SK-N-SH (cell line): ENCODE results near the gene COL25A1. TPM values are rescaled to one million over a fixed set of nuclear protein-coding genes. Genes with fewer than 3 reads are reported as not detected.

ENCODE experiments used
- CTCF ChIA-PET: fragments of 300-600, 350-600 bp; formaldehyde crosslinking; extraction: SDS; loops from one replicate; lab custom pipeline; 2021; lab: Yijun Ruan, JAX
- POLR2A ChIA-PET: fragments of 350-600 bp; sonication (Branson Sonifier 250); formaldehyde crosslinking; extraction: SDS; loops from one replicate; lab custom pipeline; 2020; ENCODE audit warnings: antibody characterized with exemption, inconsistent platforms; lab: Yijun Ruan, JAX
- DNase-seq: peaks from one replicate; pipeline ENCODE4 v3.0.0; 2012
- H2AFZ ChIP-seq: fragments of 200-600 bp; sonication (generic); 2 replicates; pipeline ENCODE4 v1.8.1; 2016; ENCODE audit warnings: antibody characterized with exemption, mild to moderate bottlenecking, low read depth
- H3F3A ChIP-seq: fragments of 200-600 bp; sonication (generic); replicated peaks from 2 replicates; pipeline ENCODE3; 2016; ENCODE audit warnings: antibody characterized with exemption, mild to moderate bottlenecking; ENCODE audit not compliant: insufficient read depth
- H3K27ac ChIP-seq, 2 experiments: fragments of 200-500 bp in 1 of 2; fragments of 200-600 bp in 1 of 2; sonication (Bioruptor generic) in 1 of 2; sonication (generic), shearing (Covaris generic) in 1 of 2; 2 replicates each; pipeline versions ENCODE4 v1.5.1 to v1.6.1; 2014 to 2016; ENCODE audit warnings: low read depth in 2 of 2, inconsistent platforms in 1 of 2, low read length in 1 of 2, mild to moderate bottlenecking in 1 of 2, mixed read lengths in 1 of 2
- H3K27me3 ChIP-seq: fragments of 200-600 bp; sonication (generic), shearing (Covaris generic); 2 replicates; pipeline ENCODE4 v1.6.1; 2016; ENCODE audit warnings: mixed run types; ENCODE audit not compliant: insufficient read depth
- H3K36me3 ChIP-seq, 2 experiments: fragments of 200-500 bp in 1 of 2; fragments of 200-600 bp in 1 of 2; sonication (Bioruptor generic) in 1 of 2; sonication (generic) in 1 of 2; replicated peaks in 1 of 2; 2 replicates each; pipeline versions ENCODE3 to v1.5.1; 2014 to 2016; ENCODE audit warnings: low read length in 1 of 2, mild to moderate bottlenecking in 1 of 2; ENCODE audit not compliant: insufficient read depth in 2 of 2, control insufficient read depth in 1 of 2
- H3K4me1 ChIP-seq, 2 experiments: fragments of 200-500 bp in 1 of 2; fragments of 200-600 bp in 1 of 2; sonication (Bioruptor generic) in 1 of 2; sonication (generic), shearing (Covaris generic) in 1 of 2; 2 replicates each; pipeline versions ENCODE4 v1.5.1 to v1.6.1; 2014 to 2016; ENCODE audit warnings: low read depth in 1 of 2, low read length in 1 of 2, mixed run types in 1 of 2; ENCODE audit not compliant: insufficient read depth in 2 of 2, control insufficient read depth in 1 of 2
- H3K4me2 ChIP-seq: fragments of 200-600 bp; sonication (generic), shearing (Covaris generic); 2 replicates; pipeline ENCODE4 v1.6.1; 2017; ENCODE audit warnings: mixed run types
- H3K4me3 ChIP-seq, 2 experiments: fragments of 200-500 bp in 1 of 2; fragments of 200-600 bp in 1 of 2; sonication (Bioruptor generic) in 1 of 2; sonication (generic), shearing (Covaris generic) in 1 of 2; 2 replicates each; pipeline versions ENCODE4 v1.5.1 to v1.8.1; 2014 to 2016; ENCODE audit warnings: low read depth in 2 of 2, inconsistent platforms in 1 of 2, low read length in 1 of 2, mild to moderate bottlenecking in 1 of 2, mixed read lengths in 1 of 2, moderate library complexity in 1 of 2
- H3K79me2 ChIP-seq: fragments of 200-600 bp; sonication (generic); 2 replicates; pipeline ENCODE4 v1.8.1; 2017; ENCODE audit warnings: mild to moderate bottlenecking; ENCODE audit not compliant: insufficient read depth
- H3K9ac ChIP-seq: fragments of 200-600 bp; sonication (generic); 2 replicates; pipeline ENCODE4 v1.6.1; 2017; ENCODE audit warnings: mixed run types
- H3K9me2 ChIP-seq: fragments of 200-600 bp; sonication (generic); 2 replicates; pipeline ENCODE4 v1.6.1; 2017; ENCODE audit warnings: mixed run types
- H3K9me3 ChIP-seq: fragments of 200-600 bp; sonication (generic); 2 replicates; pipeline ENCODE4 v1.6.1; 2017; ENCODE audit warnings: mixed run types, mild to moderate bottlenecking, moderate library complexity
- H4K20me1 ChIP-seq: fragments of 200-600 bp; sonication (generic); 2 replicates; pipeline ENCODE4 v1.6.1; 2017; ENCODE audit warnings: mild to moderate bottlenecking, mixed run types; ENCODE audit not compliant: insufficient read depth
- CHD2 ChIP-seq: fragments of 150-350 bp; IDR thresholded peaks from 2 replicates; pipeline ENCODE4 v1.6.1; 2018; ENCODE audit warnings: low read length; ENCODE audit not compliant: partially characterized antibody
- CTCF ChIP-seq: fragments of 200-600 bp; sonication (generic); IDR thresholded peaks from 2 replicates; pipeline ENCODE4 v1.6.1; 2017; ENCODE audit warnings: antibody characterized with exemption, mild to moderate bottlenecking, moderate library complexity
- ELF1 ChIP-seq: IDR thresholded peaks from 2 replicates; pipeline ENCODE4 v1.4.0; 2012
- EZH2phosphoT487 ChIP-seq: fragments of 200-600 bp; sonication (generic); IDR thresholded peaks from 2 replicates; pipeline ENCODE4 v1.6.1; 2017; ENCODE audit warnings: low read depth, mixed run types, mild to moderate bottlenecking, antibody characterized with exemption, moderate library complexity, borderline replicate concordance
- FOSL2 ChIP-seq: IDR thresholded peaks from 2 replicates; pipeline ENCODE4 v1.4.0; 2012; ENCODE audit warnings: low read depth, mild to moderate bottlenecking, moderate library complexity, borderline replicate concordance
- FOXJ3 ChIP-seq: sonication (generic); formaldehyde crosslinking; IDR thresholded peaks from 2 replicates; pipeline ENCODE4 v1.5.1; 2020; ENCODE audit warnings: mild to moderate bottlenecking, missing genetic modification reagents
- FOXM1 ChIP-seq: IDR thresholded peaks from 2 replicates; pipeline ENCODE4 v1.4.0; 2012; ENCODE audit warnings: low read depth, mild to moderate bottlenecking
- GABPA ChIP-seq: IDR thresholded peaks from 2 replicates; pipeline ENCODE4 v1.4.0; 2012; ENCODE audit warnings: low read depth, mild to moderate bottlenecking
- IRF3 ChIP-seq: fragments of 150-350 bp; IDR thresholded peaks from 2 replicates; pipeline ENCODE4 v1.6.1; 2016; ENCODE audit warnings: mild to moderate bottlenecking, low read depth, low read length
- JUND ChIP-seq: IDR thresholded peaks from 2 replicates; pipeline ENCODE4 v1.4.0; 2012
- MEF2A ChIP-seq: IDR thresholded peaks from 2 replicates; pipeline ENCODE4 v1.4.0; 2012; ENCODE audit warnings: low read depth, borderline replicate concordance
- MXI1 ChIP-seq: IDR thresholded peaks from 2 replicates; pipeline ENCODE4 v1.6.1; 2012; ENCODE audit warnings: mild to moderate bottlenecking, low read depth, low read length, improper control_type of control experiment
- PBX3 ChIP-seq: IDR thresholded peaks from 2 replicates; pipeline ENCODE4; 2012
- RAD21 ChIP-seq: IDR thresholded peaks from 2 replicates; pipeline ENCODE4 v1.6.1; 2012; ENCODE audit warnings: mild to moderate bottlenecking, low read length
- RCOR1 ChIP-seq: fragments of 150-350 bp; IDR thresholded peaks from 2 replicates; pipeline ENCODE4 v1.6.1; 2017; ENCODE audit warnings: antibody characterized with exemption, low read length
- RFX5 ChIP-seq: IDR thresholded peaks from 2 replicates; pipeline ENCODE4 v1.6.1; 2012; ENCODE audit warnings: mild to moderate bottlenecking, improper control_type of control experiment, low read length
- RXRA ChIP-seq: IDR thresholded peaks from 2 replicates; pipeline ENCODE4 v1.4.0; 2012; ENCODE audit warnings: low read depth, mild to moderate bottlenecking, borderline replicate concordance
- SIN3A ChIP-seq: IDR thresholded peaks from 2 replicates; pipeline ENCODE4 v1.6.1; 2012; ENCODE audit warnings: low read depth, mild to moderate bottlenecking, low read length, moderate library complexity, borderline replicate concordance
- TCF12 ChIP-seq: IDR thresholded peaks from 2 replicates; pipeline ENCODE4 v1.4.0; 2012
- TEAD4 ChIP-seq: IDR thresholded peaks from 2 replicates; pipeline ENCODE4 v1.4.0; 2012; ENCODE audit warnings: mild to moderate bottlenecking, borderline replicate concordance; ENCODE audit not compliant: insufficient read depth
- USF1 ChIP-seq: IDR thresholded peaks from 2 replicates; pipeline ENCODE4 v1.4.0; 2012; ENCODE audit warnings: low read depth, borderline replicate concordance
- YY1 ChIP-seq: IDR thresholded peaks from 2 replicates; pipeline ENCODE4 v1.4.0; 2012; ENCODE audit warnings: low read depth, mild to moderate bottlenecking
- ZBTB33 ChIP-seq: IDR thresholded peaks from 2 replicates; pipeline ENCODE4 v1.4.0; 2012; ENCODE audit warnings: low read depth, borderline replicate concordance
- WGBS: methylation state at CpG from one replicate; pipeline ENCODE4 v1.1.6; 2017; ENCODE audit warnings: low lambda C conversion rate; 5-methylcytosine and 5-hydroxymethylcytosine counted together
- polyA plus RNA-seq, 3 experiments: library from polyadenylated mRNA; depleted of rRNA; stranded (reverse); fragments of >200 nt; gene quantifications; 2 replicates each; pipeline ENCODE4 v1.2.3, GENCODE V29; 2012

Gene COL25A1
- polyA plus RNA-seq, 1 of the 3 experiments (the other 2 are of a cell fraction): not detected

- TF ChIP-seq FOXJ3 (CRISPR knock-in tag): no peak
- TF ChIP-seq TEAD4: no peak
- no peak for TF ChIP-seq EZH2phosphoT487
- no peak for TF ChIP-seq GABPA
- TF ChIP-seq RAD21: no peak
- TF ChIP-seq RXRA: no peak
- no peak for TF ChIP-seq ELF1
- TF ChIP-seq FOSL2: no peak
- TF ChIP-seq JUND: no peak
- TF ChIP-seq RCOR1: no peak
- TF ChIP-seq RFX5: no peak
- TF ChIP-seq FOXM1: no peak
- TF ChIP-seq PBX3: no peak
- TF ChIP-seq CTCF: no peak
- TF ChIP-seq MXI1: no peak
- ChIA-PET POLR2A (no interaction called here), CTCF (no interaction called here)
- no peaks in the 10 kb centered on the region for H3K9me2 ChIP-seq
- no peaks in the 10 kb centered on the region for H3K9me3 ChIP-seq
- no peaks in the 10 kb centered on the region for H4K20me1 ChIP-seq
- no peaks in the 10 kb centered on the region for H3K4me1 ChIP-seq
- H3F3A ChIP-seq: no peaks in the 10 kb centered on the region
- H3K27ac ChIP-seq: no peak overlapping the region
- H3K4me3 ChIP-seq: no peak overlapping the region
- DNase-seq: no peak
- 0 out of 2 replicates have a peak, but pooled peaks cover 3% of the 10 kb centered on the region for H3K27me3 ChIP-seq
- H2AFZ ChIP-seq: no peak overlapping the region
- 0% methylated on average over 1 of the region's 1 CpG for WGBS
- no peaks in the 10 kb centered on the region for H3K79me2 ChIP-seq
- no peaks in the 10 kb centered on the region for H3K36me3 ChIP-seq
- no peak overlapping the region for H3K4me2 ChIP-seq
- H3K9ac ChIP-seq: no peak overlapping the region
Measured at GRCh38 chr4:108971473-108971872, 331.0 kb downstream of the COL25A1 start.

- no peak for DNase-seq
- Histone ChIP-seq H2AFZ (no peak overlapping the region), H3K9me3 (no peaks in the 10 kb centered on the region), H3K4me3 (no peak overlapping the region), H3K27ac (no peak overlapping the region), H3K4me2 (no peak overlapping the region), H3K4me1 (no peaks in the 10 kb centered on the region; a peak in 1 of 4 replicates), H3F3A (no peaks in the 10 kb centered on the region), H3K9me2 (no peaks in the 10 kb centered on the region), H3K79me2 (no peaks in the 10 kb centered on the region), H4K20me1 (no peaks in the 10 kb centered on the region), H3K36me3 (no peaks in the 10 kb centered on the region), H3K27me3 (0 out of 2 replicates have a peak, but pooled peaks cover 3% of the 10 kb centered on the region), H3K9ac (no peak overlapping the region)
- CTCF ChIA-PET: no interaction called here
- 13% methylated on average over 3 of the region's 3 CpGs for WGBS
- POLR2A ChIA-PET: no interaction called here
- no peak for TF ChIP-seq FOXM1
- TF ChIP-seq SIN3A: no peak
- no peak for TF ChIP-seq MEF2A
- no peak for TF ChIP-seq CHD2
- TF ChIP-seq IRF3: no peak
- no peak for TF ChIP-seq USF1
- TF ChIP-seq ZBTB33: no peak
- no peak for TF ChIP-seq TCF12
- no peak for TF ChIP-seq MXI1
- TF ChIP-seq FOSL2: no peak
- no peak for TF ChIP-seq YY1
- TF ChIP-seq RXRA: no peak
Measured at GRCh38 chr4:108965472-108966076, 336.9 kb downstream of the COL25A1 start.
